ENCODE measurements around the gene CACHD1. TPM values are rescaled to one million over a fixed set of nuclear protein-coding genes. Genes with fewer than 3 reads are reported as not detected.

Gene CACHD1
- total and polyA plus RNA-seq, 2 donors from 2014 or later, result 3.9 to 8.2 TPM

- H3K9me3 ChIP-seq (ENCODE audit: control insufficient read depth in 2 of 3, insufficient read depth in 1 of 3, low read length in 3 of 3), result no peaks in the 10 kb centered on the region
- H3K27me3 ChIP-seq (ENCODE audit: control insufficient read depth, insufficient read depth, low read length), result no peaks in the 10 kb centered on the region
- peak; percentile 52 for FAIRE-seq
- H3K36me3 ChIP-seq (ENCODE audit: control insufficient read depth in 2 of 3, insufficient read depth in 3 of 3, low read length in 3 of 3), result peaks cover 14 to 20% (median 15%) of the 10 kb centered on the region in 3 donors
- DNase-seq, result peak in 2 of 5 donors; percentile 43 to 47
- H3K9ac ChIP-seq (ENCODE audit: low read length in 3 of 3), result no peak overlapping the region
- H3K27ac ChIP-seq (ENCODE audit: low read depth in 2 of 2, low read length in 2 of 2), result no peak overlapping the region
- intact Hi-C loops (cut with DNase I), result no loop called here
- H3K4me3 ChIP-seq (ENCODE audit: low read length in 3 of 3), result no peak overlapping the region
- TF ChIP-seq CTCF (IDR thresholded peaks at IDR 0.05; ENCODE audit: borderline replicate concordance, extremely low read depth, insufficient read depth), result peak; percentile 59
- no peaks in the 10 kb centered on the region for H3K4me1 ChIP-seq (ENCODE audit: control insufficient read depth in 2 of 3, insufficient read depth in 2 of 3, low read depth in 1 of 3, low read length in 3 of 3)
Observed at GRCh38 chr1:64675718-64676345, 205.9 kb downstream of the CACHD1 start.

- no peak for FAIRE-seq
- H3K27ac ChIP-seq (ENCODE audit: low read depth in 2 of 2, low read length in 2 of 2), result no peak overlapping the region
- no peak overlapping the region for H3K4me3 ChIP-seq (ENCODE audit: low read length in 3 of 3)
- intact Hi-C loops (cut with DNase I), result no loop called here
- H3K9me3 ChIP-seq (ENCODE audit: control insufficient read depth in 2 of 3, insufficient read depth in 1 of 3, low read length in 3 of 3), result no peaks in the 10 kb centered on the region
- DNase-seq, result no peak
- no peaks in the 10 kb centered on the region for H3K27me3 ChIP-seq (ENCODE audit: control insufficient read depth, insufficient read depth, low read length)
- no peaks in the 10 kb centered on the region for H3K4me1 ChIP-seq (ENCODE audit: control insufficient read depth in 2 of 3, insufficient read depth in 2 of 3, low read depth in 1 of 3, low read length in 3 of 3)
- no peak for TF ChIP-seq CTCF (IDR thresholded peaks at IDR 0.05; ENCODE audit: borderline replicate concordance, extremely low read depth, insufficient read depth)
- H3K9ac ChIP-seq (ENCODE audit: low read length in 3 of 3), result no peak overlapping the region
- H3K36me3 ChIP-seq (ENCODE audit: control insufficient read depth in 2 of 3, insufficient read depth in 3 of 3, low read length in 3 of 3), result peaks cover 14 to 21% (median 15%) of the 10 kb centered on the region in 3 donors
Observed at GRCh38 chr1:64676386-64676785, 206.5 kb downstream of the CACHD1 start.

DNA sequence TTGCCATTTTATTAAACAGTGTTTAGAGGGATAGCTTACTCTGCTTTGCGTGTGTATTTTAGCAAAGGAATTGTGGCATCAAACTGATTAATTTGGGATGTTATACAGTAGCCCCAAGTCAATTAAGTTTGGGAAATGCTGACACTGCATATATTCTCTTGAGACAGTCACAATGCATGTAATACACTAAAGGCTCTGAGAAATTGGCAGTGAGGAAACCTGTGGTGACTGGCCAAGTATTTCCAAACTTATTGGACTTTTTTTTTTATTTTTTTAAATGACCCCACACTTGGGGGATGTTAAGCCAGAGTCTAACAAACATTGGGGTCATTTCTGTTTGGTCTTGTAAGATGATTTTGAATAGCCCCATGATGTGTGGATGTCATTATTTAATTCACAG lies 207.6 kb downstream of the CACHD1 start:
- no peak for FAIRE-seq
- no peak overlapping the region for H3K27ac ChIP-seq (ENCODE audit: low read depth in 2 of 2, low read length in 2 of 2)
- H3K4me3 ChIP-seq (ENCODE audit: low read length in 3 of 3), result no peak overlapping the region
- H3K9me3 ChIP-seq (ENCODE audit: control insufficient read depth in 2 of 3, insufficient read depth in 1 of 3, low read length in 3 of 3), result no peaks in the 10 kb centered on the region
- no peak for TF ChIP-seq CTCF (IDR thresholded peaks at IDR 0.05; ENCODE audit: borderline replicate concordance, extremely low read depth, insufficient read depth)
- DNase-seq, result no peak
- no peaks in the 10 kb centered on the region for H3K27me3 ChIP-seq (ENCODE audit: control insufficient read depth, insufficient read depth, low read length)
- H3K4me1 ChIP-seq (ENCODE audit: control insufficient read depth in 2 of 3, insufficient read depth in 2 of 3, low read depth in 1 of 3, low read length in 3 of 3), result no peaks in the 10 kb centered on the region
- intact Hi-C loops (cut with DNase I), result no loop called here
- peaks cover 15 to 25% (median 18%) of the 10 kb centered on the region in 3 donors for H3K36me3 ChIP-seq (ENCODE audit: control insufficient read depth in 2 of 3, insufficient read depth in 3 of 3, low read length in 3 of 3)
- no peak overlapping the region for H3K9ac ChIP-seq (ENCODE audit: low read length in 3 of 3)

DNA sequence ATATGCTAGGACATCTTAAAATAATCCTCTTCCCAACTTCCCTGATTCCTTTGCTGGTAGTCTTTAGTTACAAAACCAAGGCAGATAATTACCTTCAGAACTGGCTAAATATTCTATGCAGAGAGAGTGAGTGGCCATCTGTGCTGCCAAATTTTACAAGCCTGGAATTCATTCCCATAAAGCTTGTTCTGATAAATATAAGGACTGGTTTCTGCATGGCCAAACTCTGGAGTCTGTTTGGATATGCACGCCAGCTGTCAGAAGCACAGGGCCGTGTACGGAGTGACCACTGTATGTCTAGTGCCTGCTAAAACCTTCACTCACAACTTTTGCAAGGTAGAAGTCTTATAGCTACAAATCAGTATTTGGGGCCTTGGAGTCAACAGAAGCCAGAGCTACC lies 208.4 kb downstream of the CACHD1 start:
- DNase-seq, result no peak
- H3K27me3 ChIP-seq (ENCODE audit: control insufficient read depth, insufficient read depth, low read length), result no peaks in the 10 kb centered on the region
- peaks cover 11 to 23% (median 16%) of the 10 kb centered on the region in 3 donors for H3K36me3 ChIP-seq (ENCODE audit: control insufficient read depth in 2 of 3, insufficient read depth in 3 of 3, low read length in 3 of 3)
- no peak overlapping the region for H3K4me3 ChIP-seq (ENCODE audit: low read length in 3 of 3)
- no peaks in the 10 kb centered on the region for H3K4me1 ChIP-seq (ENCODE audit: control insufficient read depth in 2 of 3, insufficient read depth in 2 of 3, low read depth in 1 of 3, low read length in 3 of 3)
- H3K27ac ChIP-seq (ENCODE audit: low read depth in 2 of 2, low read length in 2 of 2), result no peak overlapping the region
- TF ChIP-seq CTCF (IDR thresholded peaks at IDR 0.05; ENCODE audit: borderline replicate concordance, extremely low read depth, insufficient read depth), result no peak
- no peak for FAIRE-seq
- intact Hi-C loops (cut with DNase I), result no loop called here
- H3K9ac ChIP-seq (ENCODE audit: low read length in 3 of 3), result no peak overlapping the region
- no peaks in the 10 kb centered on the region for H3K9me3 ChIP-seq (ENCODE audit: control insufficient read depth in 2 of 3, insufficient read depth in 1 of 3, low read length in 3 of 3)
